IMR-90 (cell line): ENCODE data around the gene ADPRHL1. TPM values are rescaled to one million over a fixed set of nuclear protein-coding genes. Genes with fewer than 3 reads are reported as not detected.

ENCODE experiments used
- ATAC-seq: fragments of 200-7000 bp; cut with Tn5 transposase; 2 replicates; pipeline ENCODE4 v1.9.1; 2020; ENCODE audit warnings: low read depth, mild to moderate bottlenecking, moderate library complexity
- BruUV-seq: library from RNA; stranded (reverse); fragments of 400-500 nt; replicated peaks from 2 replicates; lab custom pipeline; 2021; lab: Mats Ljungman, UMichigan
- CTCF ChIA-PET: fragments of 300-600 bp; formaldehyde crosslinking; extraction: SDS; loops from one replicate; lab custom pipeline; 2021; ENCODE audit warnings: antibody characterized with exemption; lab: Yijun Ruan, JAX
- POLR2A ChIA-PET: fragments of 300-600 bp; sonication (Branson Sonifier 250); formaldehyde crosslinking; loops from one replicate; lab custom pipeline; 2022; ENCODE audit warnings: antibody characterized with exemption; ENCODE audit not compliant: unreplicated experiment; lab: Charles Lee
- DNase-seq: peaks from one replicate; pipeline ENCODE4 v3.0.0; 2013
- H2AFZ ChIP-seq: replicated peaks from 2 replicates; pipeline ENCODE3; 2013; ENCODE audit warnings: low read length, mild to moderate bottlenecking; ENCODE audit not compliant: poor library complexity
- H2AK5ac ChIP-seq: 2 replicates; pipeline ENCODE4 v1.6.1; 2013; ENCODE audit warnings: low read depth, low read length, inconsistent platforms
- H2AK9ac ChIP-seq: replicated peaks from 2 replicates; pipeline ENCODE3; 2013; ENCODE audit warnings: mild to moderate bottlenecking, low read depth, low read length, moderate library complexity; ENCODE audit not compliant: poor library complexity
- H2BK120ac ChIP-seq: 2 replicates; pipeline ENCODE4 v1.6.1; 2013; ENCODE audit warnings: low read depth, low read length, inconsistent platforms
- H2BK15ac ChIP-seq: 3 replicates; pipeline ENCODE4 v1.6.1; 2013; ENCODE audit warnings: low read depth, low read length, inconsistent platforms
- H2BK20ac ChIP-seq: 2 replicates; pipeline ENCODE4 v1.6.1; 2013; ENCODE audit warnings: low read depth, mild to moderate bottlenecking, inconsistent platforms, low read length, moderate library complexity
- H2BK5ac ChIP-seq: 2 replicates; pipeline ENCODE4 v1.6.1; 2013; ENCODE audit warnings: mild to moderate bottlenecking, low read depth, low read length, inconsistent platforms; ENCODE audit not compliant: poor library complexity, severe bottlenecking
- H3K14ac ChIP-seq: replicated peaks from 2 replicates; pipeline ENCODE4 v1.6.1; 2013; ENCODE audit warnings: low read depth, low read length, inconsistent platforms
- H3K18ac ChIP-seq: 2 replicates; pipeline ENCODE4 v1.6.1; 2013; ENCODE audit warnings: low read depth, low read length, control low read depth
- H3K23ac ChIP-seq: 2 replicates; pipeline ENCODE4 v1.6.1; 2013; ENCODE audit warnings: low read depth, low read length, inconsistent platforms
- H3K27ac ChIP-seq: 2 replicates; pipeline ENCODE4 v1.5.1; 2013; ENCODE audit warnings: mild to moderate bottlenecking, control low read depth, low read length; ENCODE audit not compliant: insufficient read depth
- H3K27me3 ChIP-seq: 2 replicates; pipeline ENCODE4 v1.6.1; 2013; ENCODE audit warnings: low read length; ENCODE audit not compliant: control insufficient read depth, insufficient read depth
- H3K36me3 ChIP-seq: 2 replicates; pipeline ENCODE4 v1.6.1; 2013; ENCODE audit warnings: low read length, mixed read lengths; ENCODE audit not compliant: control insufficient read depth, insufficient read depth
- H3K4ac ChIP-seq: 2 replicates; pipeline ENCODE4 v1.6.1; 2013; ENCODE audit warnings: low read depth, low read length, inconsistent platforms
- H3K4me1 ChIP-seq: 2 replicates; pipeline ENCODE4 v1.6.1; 2013; ENCODE audit warnings: low read length, mixed read lengths; ENCODE audit not compliant: control insufficient read depth, insufficient read depth
- H3K4me2 ChIP-seq: 2 replicates; pipeline ENCODE4 v1.6.1; 2013; ENCODE audit warnings: low read depth, mild to moderate bottlenecking, control low read depth, low read length, moderate library complexity
- H3K4me3 ChIP-seq: 2 replicates; pipeline ENCODE4 v1.5.1; 2013; ENCODE audit warnings: low read depth, mild to moderate bottlenecking, control low read depth, low read length, moderate library complexity; ENCODE audit not compliant: insufficient read depth
- H3K56ac ChIP-seq: 2 replicates; pipeline ENCODE4 v1.6.1; 2013; ENCODE audit warnings: low read length, inconsistent platforms; ENCODE audit not compliant: insufficient read depth; ENCODE audit errors: extremely low read depth
- H3K79me1 ChIP-seq, 2 experiments: 2 replicates each; pipeline ENCODE4 v1.6.1; 2013; ENCODE audit warnings: low read length in 2 of 2, inconsistent platforms in 1 of 2, low read depth in 1 of 2
- H3K9ac ChIP-seq: 2 replicates; pipeline ENCODE4 v1.6.1; 2013; ENCODE audit warnings: low read depth, low read length, control low read depth
- H3K9me1 ChIP-seq: 2 replicates; pipeline ENCODE4 v1.6.1; 2013; ENCODE audit warnings: low read length, inconsistent platforms; ENCODE audit not compliant: insufficient read depth
- H3K9me3 ChIP-seq: 2 replicates; pipeline ENCODE4 v1.6.1; 2013; ENCODE audit warnings: low read length; ENCODE audit not compliant: control insufficient read depth, insufficient read depth
- H4K20me1 ChIP-seq: 2 replicates; pipeline ENCODE4 v1.6.1; 2013; ENCODE audit warnings: low read length, inconsistent platforms; ENCODE audit not compliant: insufficient read depth
- H4K5ac ChIP-seq: 2 replicates; pipeline ENCODE4 v1.6.1; 2013; ENCODE audit warnings: mild to moderate bottlenecking, low read depth, low read length, control low read depth
- H4K8ac ChIP-seq, 2 experiments: 2 replicates each; pipeline ENCODE4 v1.6.1; 2013; ENCODE audit warnings: low read depth in 2 of 2, low read length in 2 of 2, control low read depth in 1 of 2, inconsistent platforms in 1 of 2
- H4K91ac ChIP-seq: 2 replicates; pipeline ENCODE4 v1.6.1; 2013; ENCODE audit warnings: low read depth, low read length, inconsistent platforms; ENCODE audit not compliant: insufficient read depth
- BHLHE40 ChIP-seq: fragments of 150-350 bp; IDR thresholded peaks from 2 replicates; pipeline ENCODE4 v1.6.1; 2016; ENCODE audit warnings: mild to moderate bottlenecking, low read depth, low read length
- CEBPB ChIP-seq: IDR thresholded peaks from 2 replicates; pipeline ENCODE4 v1.6.1; 2012; ENCODE audit warnings: low read depth, low read length, improper control_type of control experiment
- CHD1 ChIP-seq: IDR thresholded peaks from 2 replicates; pipeline ENCODE4 v1.6.1; 2012; ENCODE audit warnings: low read depth, low read length, improper control_type of control experiment
- CTCF ChIP-seq: conservative IDR thresholded peaks from 2 replicates; pipeline ENCODE4 v1.5.1; 2012; ENCODE audit warnings: mild to moderate bottlenecking, low read depth, low read length, improper control_type of control experiment
- ELK1 ChIP-seq: fragments of 150-350 bp; IDR thresholded peaks from 2 replicates; pipeline ENCODE4 v1.6.1; 2016; ENCODE audit warnings: low read depth, mild to moderate bottlenecking, low read length, moderate library complexity, borderline replicate concordance
- FOS ChIP-seq: fragments of 150-350 bp; IDR thresholded peaks from 2 replicates; pipeline ENCODE4 v1.6.1; 2016; ENCODE audit warnings: low read depth, low read length
- MAFK ChIP-seq: IDR thresholded peaks from 2 replicates; pipeline ENCODE4 v1.6.1; 2012; ENCODE audit warnings: low read depth, low read length, improper control_type of control experiment
- MAZ ChIP-seq: IDR thresholded peaks from 2 replicates; pipeline ENCODE4 v1.6.1; 2012; ENCODE audit warnings: low read depth, mild to moderate bottlenecking, low read length, improper control_type of control experiment, moderate library complexity, borderline replicate concordance
- MXI1 ChIP-seq: IDR thresholded peaks from 2 replicates; pipeline ENCODE4 v1.6.1; 2012; ENCODE audit warnings: low read depth, mild to moderate bottlenecking, low read length, moderate library complexity, borderline replicate concordance
- NFE2L2 ChIP-seq: fragments of 150-350 bp; IDR thresholded peaks from 2 replicates; pipeline ENCODE4 v1.6.1; 2016; ENCODE audit warnings: low read depth, mild to moderate bottlenecking, low read length
- POLR2A ChIP-seq: IDR thresholded peaks from 2 replicates; pipeline ENCODE4 v1.6.1; 2012; ENCODE audit warnings: mild to moderate bottlenecking, low read depth, low read length
- RAD21 ChIP-seq: IDR thresholded peaks from 2 replicates; pipeline ENCODE4 v1.6.1; 2012; ENCODE audit warnings: low read length, improper control_type of control experiment
- RCOR1 ChIP-seq: IDR thresholded peaks from 2 replicates; pipeline ENCODE4 v1.6.1; 2012; ENCODE audit warnings: mild to moderate bottlenecking, low read length, improper control_type of control experiment; ENCODE audit not compliant: insufficient replicate concordance
- RFX5 ChIP-seq: IDR thresholded peaks from 2 replicates; pipeline ENCODE4 v1.8.0; 2012; ENCODE audit warnings: low read depth, mild to moderate bottlenecking, low read length, moderate library complexity
- SMC3 ChIP-seq: fragments of 150-350 bp; IDR thresholded peaks from 2 replicates; pipeline ENCODE4 v1.6.1; 2016; ENCODE audit warnings: low read depth, mild to moderate bottlenecking, antibody characterized with exemption, low read length, moderate library complexity
- WGBS, 2 experiments: methylation state at CpG; one replicate each; pipeline versions ENCODE4 v1.1.5 to v1.1.7; 2013; ENCODE audit warnings: missing lambda C conversion rate in 2 of 2; ENCODE audit not compliant: insufficient read length in 1 of 2; ENCODE audit errors: extremely low coverage in 2 of 2; 5-methylcytosine and 5-hydroxymethylcytosine counted together
- dilution Hi-C: fragments of 300-500 bp; cut with HindIII; formaldehyde crosslinking; loops from one replicate; pipeline ENCODE4 v1.14.3; 2018; ENCODE audit warnings: low sequenced_read_pairs; ENCODE audit not compliant: unreplicated experiment
- in situ Hi-C: fragments of 300-500 bp; cut with MboI; formaldehyde crosslinking; loops from 3 replicates; pipeline ENCODE4 v1.14.3; 2019; ENCODE audit warnings: low sequenced_read_pairs, inconsistent platforms, mixed read lengths
- intact Hi-C: fragments of 100-400 bp; cut with micrococcal nuclease; formaldehyde crosslinking; loops from 2 replicates; pipeline ENCODE4 v1.10.0; 2022
- polyA plus RNA-seq, 3 experiments: library from polyadenylated mRNA; depleted of rRNA; stranded (reverse); fragments of >200 nt; gene quantifications; 2 replicates each; pipeline ENCODE4 v1.2.3, GENCODE V29; 2012; ENCODE audit warnings: low replicate concordance in 1 of 3
- total RNA-seq: library from RNA; depleted of rRNA; stranded (reverse); fragments of >200 nt; gene quantifications from 2 replicates; pipeline ENCODE4 v1.2.3, GENCODE V29; 2012
- TF ChIP-seq, protein P1 (sequence below): fragments of 150-350 bp; IDR thresholded peaks from 2 replicates; pipeline ENCODE4 v1.6.1; 2017; ENCODE audit warnings: mild to moderate bottlenecking, antibody characterized with exemption, low read length, low read depth

ADPRHL1 gene
- total and polyA plus RNA-seq, 2 of the 4 experiments (the other 2 are of a cell fraction): 0.36 to 0.67 TPM

DNA sequence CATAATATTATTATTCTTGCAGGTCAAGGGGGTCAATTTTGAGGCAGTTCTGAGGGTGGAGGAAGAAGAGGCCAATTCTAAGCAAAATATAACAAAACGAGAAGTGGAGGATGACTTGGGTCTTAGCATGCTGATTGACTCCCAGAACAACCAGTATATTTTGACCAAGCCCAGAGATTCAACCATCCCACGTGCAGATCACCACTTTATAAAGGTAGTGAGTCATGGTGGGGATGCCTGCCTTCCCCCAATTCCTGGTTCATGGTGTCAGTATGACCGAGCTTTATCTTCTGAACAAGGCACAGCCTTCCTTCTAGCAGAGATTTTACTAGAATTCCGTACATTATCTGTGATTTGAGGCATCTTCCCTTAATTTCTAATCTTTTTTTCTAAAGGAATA is 46.6 kb upstream of the ADPRHL1 start:
- ChIA-PET POLR2A (no interaction called here), CTCF (interaction anchor here (0.6 kb wide), 1 partner anchor 72 kb away, joined by 5 read pairs; no protein-coding TSS in a partner anchor)
- Histone ChIP-seq H4K91ac (no peak overlapping the region), H3K79me1 (peaks cover 44 to 67% of the 10 kb centered on the region in 2 experiments), H2AK5ac (no peak overlapping the region), H3K4me2 (no peak overlapping the region), H2BK120ac (no peak overlapping the region), H4K5ac (no peak overlapping the region), H3K4me1 (peaks cover 13% of the 10 kb centered on the region; the same call in 1 of the 2 replicates), H3K9ac (no peak overlapping the region), H3K56ac (no peak overlapping the region), H2BK5ac (no peak overlapping the region), H3K9me3 (no peaks in the 10 kb centered on the region), H2AK9ac (no peak overlapping the region), H2BK15ac (no peak overlapping the region), H3K9me1 (peaks cover 21% of the 10 kb centered on the region), H4K20me1 (peaks cover 39% of the 10 kb centered on the region), H3K27me3 (no peaks in the 10 kb centered on the region), H4K8ac (no peak overlapping the region), H2AFZ (no peak overlapping the region), H2BK20ac (no peak overlapping the region), H3K14ac (no peak overlapping the region), H3K18ac (no peak overlapping the region), H3K4me3 (no peak overlapping the region), H3K36me3 (peaks cover 64% of the 10 kb centered on the region), H3K4ac (no peak overlapping the region), H3K27ac (no peak overlapping the region), H3K23ac (no peak overlapping the region)
- DNase-seq (peak; percentile 82), ATAC-seq (peak; percentile 20; the same call in 1 of the 2 replicates)
- dilution Hi-C loops: no loop called here
- TF ChIP-seq CHD1 (no peak), SMC3 (no peak), CTCF (no peak), ELK1 (no peak), CEBPB (no peak), RAD21 (no peak), MAFK (no peak), MXI1 (peak; percentile 31; the same call in 1 of the 2 replicates), MAZ (no peak), RCOR1 (no peak), RFX5 (no peak), POLR2A (no peak), BHLHE40 (peak; percentile 65; the same call in 1 of the 2 replicates), FOS (peak; percentile 30; the same call in 1 of the 2 replicates), NFE2L2 (peak; percentile 29; the same call in 1 of the 2 replicates)
- TF ChIP-seq, protein P1, sequence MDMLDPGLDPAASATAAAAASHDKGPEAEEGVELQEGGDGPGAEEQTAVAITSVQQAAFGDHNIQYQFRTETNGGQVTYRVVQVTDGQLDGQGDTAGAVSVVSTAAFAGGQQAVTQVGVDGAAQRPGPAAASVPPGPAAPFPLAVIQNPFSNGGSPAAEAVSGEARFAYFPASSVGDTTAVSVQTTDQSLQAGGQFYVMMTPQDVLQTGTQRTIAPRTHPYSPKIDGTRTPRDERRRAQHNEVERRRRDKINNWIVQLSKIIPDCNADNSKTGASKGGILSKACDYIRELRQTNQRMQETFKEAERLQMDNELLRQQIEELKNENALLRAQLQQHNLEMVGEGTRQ: peak; percentile 59; the same call in 1 of the 2 replicates
- WGBS, 2 experiments: no CpG with 5 or more reads among the region's 4 CpGs
- in situ Hi-C loops: no loop called here
- no TSS peak for BruUV-seq
- intact Hi-C loops: no loop called here
